HEK293 (cell line): ENCODE data around the gene NECTIN1.

Experiments used
- SETDB1 ChIP-seq: IDR thresholded peaks from one replicate; pipeline ENCODE4 v1.6.1; 2017; ENCODE audit warnings: mild to moderate bottlenecking, low read length, moderate library complexity, mixed read lengths; ENCODE audit not compliant: insufficient read length
- TCF7L2 ChIP-seq: IDR thresholded peaks from 2 replicates; pipeline ENCODE4 v1.6.1; 2011; ENCODE audit warnings: low read depth, mild to moderate bottlenecking, inconsistent platforms, low read length, moderate library complexity, borderline replicate concordance
- ZEB2 ChIP-seq: fragments of 450-650 bp; formaldehyde crosslinking; IDR thresholded peaks from 2 replicates; pipeline ENCODE4 v1.5.1; 2016; ENCODE audit warnings: missing biosample characterization, missing genetic modification characterization
- ZNF138 ChIP-seq: fragments of 450-650 bp; formaldehyde crosslinking; IDR thresholded peaks from 2 replicates; pipeline ENCODE4 v1.5.1; 2016; ENCODE audit warnings: missing biosample characterization, missing genetic modification characterization, borderline replicate concordance
- ZNF341 ChIP-seq: fragments of 450-650 bp; formaldehyde crosslinking; IDR thresholded peaks from 2 replicates; pipeline ENCODE4; 2016; ENCODE audit warnings: low read depth, missing biosample characterization, missing genetic modification characterization
- ZNF560 ChIP-seq: fragments of 450-650 bp; formaldehyde crosslinking; IDR thresholded peaks from 2 replicates; pipeline ENCODE4 v1.5.1; 2017; ENCODE audit warnings: missing biosample characterization, missing genetic modification characterization, borderline replicate concordance
- ZNF596 ChIP-seq: fragments of 450-650 bp; IDR thresholded peaks from 2 replicates; pipeline ENCODE4 v1.5.0; 2018; ENCODE audit warnings: missing biosample characterization, mild to moderate bottlenecking, missing genetic modification characterization, moderate library complexity
- TF ChIP-seq, protein P1 (sequence below): fragments of 450-650 bp; formaldehyde crosslinking; IDR thresholded peaks from 2 replicates; pipeline ENCODE4 v1.5.1; 2016; ENCODE audit warnings: missing biosample characterization, missing genetic modification characterization
- TF ChIP-seq, protein P2 (sequence below): fragments of 450-650 bp; formaldehyde crosslinking; IDR thresholded peaks from 2 replicates; pipeline ENCODE4 v1.5.1; 2017; ENCODE audit warnings: missing biosample characterization, missing genetic modification characterization
- TF ChIP-seq, protein P3 (sequence below): fragments of 450-650 bp; formaldehyde crosslinking; IDR thresholded peaks from 2 replicates; pipeline ENCODE4 v1.5.1; 2016; ENCODE audit warnings: missing biosample characterization, missing genetic modification characterization
- TF ChIP-seq, protein P4 (sequence below): fragments of 450-650 bp; formaldehyde crosslinking; IDR thresholded peaks from 2 replicates; pipeline ENCODE4 v1.5.1; 2016; ENCODE audit warnings: missing biosample characterization, missing genetic modification characterization
- TF ChIP-seq, protein P5 (sequence below): fragments of 450-650 bp; formaldehyde crosslinking; conservative IDR thresholded peaks from 2 replicates; pipeline ENCODE4 v1.5.1; 2016; ENCODE audit warnings: low read depth, missing biosample characterization, missing genetic modification characterization

DNA sequence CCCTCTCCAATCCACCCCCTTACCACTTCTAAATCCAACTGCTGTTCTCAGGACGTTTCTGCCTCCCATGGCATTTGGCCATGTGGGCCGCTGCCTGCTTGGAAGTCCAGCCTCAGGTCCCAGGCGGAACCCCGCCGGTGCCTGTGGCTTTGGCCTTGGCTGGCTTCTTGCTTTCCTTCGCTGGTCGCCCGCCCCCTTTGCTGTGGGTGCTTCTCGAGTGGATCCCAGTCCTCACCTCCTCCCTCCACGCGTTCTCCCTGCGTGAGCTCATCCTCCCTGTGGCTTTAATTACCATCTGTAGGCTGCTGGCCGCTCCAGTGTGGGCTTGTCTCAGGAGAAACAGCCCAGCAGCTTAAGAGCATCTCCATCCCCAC lies 111.7 kb downstream of the NECTIN1 start:
- TF ChIP-seq, protein P1, sequence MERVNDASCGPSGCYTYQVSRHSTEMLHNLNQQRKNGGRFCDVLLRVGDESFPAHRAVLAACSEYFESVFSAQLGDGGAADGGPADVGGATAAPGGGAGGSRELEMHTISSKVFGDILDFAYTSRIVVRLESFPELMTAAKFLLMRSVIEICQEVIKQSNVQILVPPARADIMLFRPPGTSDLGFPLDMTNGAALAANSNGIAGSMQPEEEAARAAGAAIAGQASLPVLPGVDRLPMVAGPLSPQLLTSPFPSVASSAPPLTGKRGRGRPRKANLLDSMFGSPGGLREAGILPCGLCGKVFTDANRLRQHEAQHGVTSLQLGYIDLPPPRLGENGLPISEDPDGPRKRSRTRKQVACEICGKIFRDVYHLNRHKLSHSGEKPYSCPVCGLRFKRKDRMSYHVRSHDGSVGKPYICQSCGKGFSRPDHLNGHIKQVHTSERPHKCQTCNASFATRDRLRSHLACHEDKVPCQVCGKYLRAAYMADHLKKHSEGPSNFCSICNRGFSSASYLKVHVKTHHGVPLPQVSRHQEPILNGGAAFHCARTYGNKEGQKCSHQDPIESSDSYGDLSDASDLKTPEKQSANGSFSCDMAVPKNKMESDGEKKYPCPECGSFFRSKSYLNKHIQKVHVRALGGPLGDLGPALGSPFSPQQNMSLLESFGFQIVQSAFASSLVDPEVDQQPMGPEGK (tag by site-specific recombination): no peak
- TF ChIP-seq ZNF341 (tag by site-specific recombination) (no peak), TCF7L2 (no peak), SETDB1 (no peak), ZNF560 (tag by site-specific recombination) (no peak), ZNF138 (tag by site-specific recombination) (no peak), ZEB2 (tag by site-specific recombination) (no peak), ZNF596 (tag by site-specific recombination) (no peak)
- TF ChIP-seq, protein P2, sequence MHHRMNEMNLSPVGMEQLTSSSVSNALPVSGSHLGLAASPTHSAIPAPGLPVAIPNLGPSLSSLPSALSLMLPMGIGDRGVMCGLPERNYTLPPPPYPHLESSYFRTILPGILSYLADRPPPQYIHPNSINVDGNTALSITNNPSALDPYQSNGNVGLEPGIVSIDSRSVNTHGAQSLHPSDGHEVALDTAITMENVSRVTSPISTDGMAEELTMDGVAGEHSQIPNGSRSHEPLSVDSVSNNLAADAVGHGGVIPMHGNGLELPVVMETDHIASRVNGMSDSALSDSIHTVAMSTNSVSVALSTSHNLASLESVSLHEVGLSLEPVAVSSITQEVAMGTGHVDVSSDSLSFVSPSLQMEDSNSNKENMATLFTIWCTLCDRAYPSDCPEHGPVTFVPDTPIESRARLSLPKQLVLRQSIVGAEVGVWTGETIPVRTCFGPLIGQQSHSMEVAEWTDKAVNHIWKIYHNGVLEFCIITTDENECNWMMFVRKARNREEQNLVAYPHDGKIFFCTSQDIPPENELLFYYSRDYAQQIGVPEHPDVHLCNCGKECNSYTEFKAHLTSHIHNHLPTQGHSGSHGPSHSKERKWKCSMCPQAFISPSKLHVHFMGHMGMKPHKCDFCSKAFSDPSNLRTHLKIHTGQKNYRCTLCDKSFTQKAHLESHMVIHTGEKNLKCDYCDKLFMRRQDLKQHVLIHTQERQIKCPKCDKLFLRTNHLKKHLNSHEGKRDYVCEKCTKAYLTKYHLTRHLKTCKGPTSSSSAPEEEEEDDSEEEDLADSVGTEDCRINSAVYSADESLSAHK (tag by site-specific recombination): no peak
- TF ChIP-seq, protein P3, sequence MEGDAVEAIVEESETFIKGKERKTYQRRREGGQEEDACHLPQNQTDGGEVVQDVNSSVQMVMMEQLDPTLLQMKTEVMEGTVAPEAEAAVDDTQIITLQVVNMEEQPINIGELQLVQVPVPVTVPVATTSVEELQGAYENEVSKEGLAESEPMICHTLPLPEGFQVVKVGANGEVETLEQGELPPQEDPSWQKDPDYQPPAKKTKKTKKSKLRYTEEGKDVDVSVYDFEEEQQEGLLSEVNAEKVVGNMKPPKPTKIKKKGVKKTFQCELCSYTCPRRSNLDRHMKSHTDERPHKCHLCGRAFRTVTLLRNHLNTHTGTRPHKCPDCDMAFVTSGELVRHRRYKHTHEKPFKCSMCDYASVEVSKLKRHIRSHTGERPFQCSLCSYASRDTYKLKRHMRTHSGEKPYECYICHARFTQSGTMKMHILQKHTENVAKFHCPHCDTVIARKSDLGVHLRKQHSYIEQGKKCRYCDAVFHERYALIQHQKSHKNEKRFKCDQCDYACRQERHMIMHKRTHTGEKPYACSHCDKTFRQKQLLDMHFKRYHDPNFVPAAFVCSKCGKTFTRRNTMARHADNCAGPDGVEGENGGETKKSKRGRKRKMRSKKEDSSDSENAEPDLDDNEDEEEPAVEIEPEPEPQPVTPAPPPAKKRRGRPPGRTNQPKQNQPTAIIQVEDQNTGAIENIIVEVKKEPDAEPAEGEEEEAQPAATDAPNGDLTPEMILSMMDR (tag by site-specific recombination): no peak
- TF ChIP-seq, protein P4, sequence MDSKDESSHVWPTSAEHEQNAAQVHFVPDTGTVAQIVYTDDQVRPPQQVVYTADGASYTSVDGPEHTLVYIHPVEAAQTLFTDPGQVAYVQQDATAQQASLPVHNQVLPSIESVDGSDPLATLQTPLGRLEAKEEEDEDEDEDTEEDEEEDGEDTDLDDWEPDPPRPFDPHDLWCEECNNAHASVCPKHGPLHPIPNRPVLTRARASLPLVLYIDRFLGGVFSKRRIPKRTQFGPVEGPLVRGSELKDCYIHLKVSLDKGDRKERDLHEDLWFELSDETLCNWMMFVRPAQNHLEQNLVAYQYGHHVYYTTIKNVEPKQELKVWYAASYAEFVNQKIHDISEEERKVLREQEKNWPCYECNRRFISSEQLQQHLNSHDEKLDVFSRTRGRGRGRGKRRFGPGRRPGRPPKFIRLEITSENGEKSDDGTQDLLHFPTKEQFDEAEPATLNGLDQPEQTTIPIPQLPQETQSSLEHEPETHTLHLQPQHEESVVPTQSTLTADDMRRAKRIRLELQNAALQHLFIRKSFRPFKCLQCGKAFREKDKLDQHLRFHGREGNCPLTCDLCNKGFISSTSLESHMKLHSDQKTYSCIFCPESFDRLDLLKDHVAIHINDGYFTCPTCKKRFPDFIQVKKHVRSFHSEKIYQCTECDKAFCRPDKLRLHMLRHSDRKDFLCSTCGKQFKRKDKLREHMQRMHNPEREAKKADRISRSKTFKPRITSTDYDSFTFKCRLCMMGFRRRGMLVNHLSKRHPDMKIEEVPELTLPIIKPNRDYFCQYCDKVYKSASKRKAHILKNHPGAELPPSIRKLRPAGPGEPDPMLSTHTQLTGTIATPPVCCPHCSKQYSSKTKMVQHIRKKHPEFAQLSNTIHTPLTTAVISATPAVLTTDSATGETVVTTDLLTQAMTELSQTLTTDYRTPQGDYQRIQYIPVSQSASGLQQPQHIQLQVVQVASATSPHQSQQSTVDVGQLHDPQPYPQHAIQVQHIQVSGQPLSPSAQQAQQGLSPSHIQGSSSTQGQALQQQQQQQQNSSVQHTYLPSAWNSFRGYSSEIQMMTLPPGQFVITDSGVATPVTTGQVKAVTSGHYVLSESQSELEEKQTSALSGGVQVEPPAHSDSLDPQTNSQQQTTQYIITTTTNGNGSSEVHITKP (tag by site-specific recombination): no peak
- TF ChIP-seq, protein P5, sequence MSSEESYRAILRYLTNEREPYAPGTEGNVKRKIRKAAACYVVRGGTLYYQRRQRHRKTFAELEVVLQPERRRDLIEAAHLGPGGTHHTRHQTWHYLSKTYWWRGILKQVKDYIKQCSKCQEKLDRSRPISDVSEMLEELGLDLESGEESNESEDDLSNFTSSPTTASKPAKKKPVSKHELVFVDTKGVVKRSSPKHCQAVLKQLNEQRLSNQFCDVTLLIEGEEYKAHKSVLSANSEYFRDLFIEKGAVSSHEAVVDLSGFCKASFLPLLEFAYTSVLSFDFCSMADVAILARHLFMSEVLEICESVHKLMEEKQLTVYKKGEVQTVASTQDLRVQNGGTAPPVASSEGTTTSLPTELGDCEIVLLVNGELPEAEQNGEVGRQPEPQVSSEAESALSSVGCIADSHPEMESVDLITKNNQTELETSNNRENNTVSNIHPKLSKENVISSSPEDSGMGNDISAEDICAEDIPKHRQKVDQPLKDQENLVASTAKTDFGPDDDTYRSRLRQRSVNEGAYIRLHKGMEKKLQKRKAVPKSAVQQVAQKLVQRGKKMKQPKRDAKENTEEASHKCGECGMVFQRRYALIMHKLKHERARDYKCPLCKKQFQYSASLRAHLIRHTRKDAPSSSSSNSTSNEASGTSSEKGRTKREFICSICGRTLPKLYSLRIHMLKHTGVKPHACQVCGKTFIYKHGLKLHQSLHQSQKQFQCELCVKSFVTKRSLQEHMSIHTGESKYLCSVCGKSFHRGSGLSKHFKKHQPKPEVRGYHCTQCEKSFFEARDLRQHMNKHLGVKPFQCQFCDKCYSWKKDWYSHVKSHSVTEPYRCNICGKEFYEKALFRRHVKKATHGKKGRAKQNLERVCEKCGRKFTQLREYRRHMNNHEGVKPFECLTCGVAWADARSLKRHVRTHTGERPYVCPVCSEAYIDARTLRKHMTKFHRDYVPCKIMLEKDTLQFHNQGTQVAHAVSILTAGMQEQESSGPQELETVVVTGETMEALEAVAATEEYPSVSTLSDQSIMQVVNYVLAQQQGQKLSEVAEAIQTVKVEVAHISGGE (tag by site-specific recombination): no peak
